Neural progenitor cell (in vitro differentiated cells): ENCODE results near the gene C6orf132. TPM values are rescaled to one million over a fixed set of nuclear protein-coding genes. Genes with fewer than 3 reads are reported as not detected.
A peak's percentile ranks its signal among the peaks of the same experiment; 100 is the strongest.

Source experiments
- DNase-seq: peaks from one replicate; pipeline ENCODE4 v3.0.0-alpha.2; 2016; ENCODE audit warnings: low spot score
- H2AFZ ChIP-seq: fragments of 200-600 bp; sonication (generic); replicated peaks from 2 replicates; pipeline ENCODE4 v1.6.1; 2016; ENCODE audit warnings: antibody characterized with exemption
- H3F3A ChIP-seq: fragments of 200-600 bp; sonication (generic); 2 replicates; pipeline ENCODE4 v1.6.1; 2016; ENCODE audit warnings: antibody characterized with exemption, low read depth
- H3K27ac ChIP-seq: fragments of 200-600 bp; sonication (generic); 2 replicates; pipeline ENCODE4 v1.5.1; 2016; ENCODE audit warnings: mild to moderate bottlenecking
- H3K27me3 ChIP-seq: fragments of 200-600 bp; sonication (generic); 2 replicates; pipeline ENCODE4 v1.6.1; 2016; ENCODE audit warnings: mild to moderate bottlenecking, moderate library complexity
- H3K36me3 ChIP-seq: fragments of 200-600 bp; sonication (generic); 2 replicates; pipeline ENCODE4 v1.5.1; 2016
- H3K4me1 ChIP-seq: fragments of 200-600 bp; sonication (generic); 2 replicates; pipeline ENCODE4 v1.6.1; 2016; ENCODE audit warnings: mixed run types
- H3K4me2 ChIP-seq: fragments of 200-600 bp; sonication (generic); 2 replicates; pipeline ENCODE4 v1.6.1; 2016
- H3K4me3 ChIP-seq: fragments of 200-600 bp; sonication (generic); 2 replicates; pipeline ENCODE4 v1.5.1; 2016
- H3K79me2 ChIP-seq: fragments of 200-600 bp; sonication (generic); 2 replicates; pipeline ENCODE4 v1.6.1; 2016; ENCODE audit warnings: low read depth
- H3K9ac ChIP-seq: fragments of 200-600 bp; sonication (generic); 2 replicates; pipeline ENCODE4 v1.6.1; 2016
- H3K9me3 ChIP-seq: fragments of 200-600 bp; sonication (generic); 2 replicates; pipeline ENCODE4 v1.5.1; 2016; ENCODE audit warnings: low read depth
- H4K20me1 ChIP-seq: fragments of 200-600 bp; sonication (generic); 2 replicates; pipeline ENCODE4 v1.6.1; 2016; ENCODE audit warnings: low read depth
- H3K27ac Mint-ChIP-seq: 3 replicates; pipeline ENCODE4 v1.8.0; 2021; ENCODE audit warnings: mixed read lengths
- H3K27me3 Mint-ChIP-seq: 2 replicates; pipeline ENCODE4 v1.8.0; 2022; ENCODE audit warnings: low read depth, mild to moderate bottlenecking, inconsistent platforms, moderate library complexity, mixed read lengths; ENCODE audit not compliant: insufficient read depth
- H3K36me3 Mint-ChIP-seq: 3 replicates; pipeline ENCODE4 v1.8.0; 2021; ENCODE audit warnings: mixed read lengths
- H3K4me1 Mint-ChIP-seq: 3 replicates; pipeline ENCODE4 v1.8.0; 2021; ENCODE audit warnings: mixed read lengths
- H3K4me3 Mint-ChIP-seq: 3 replicates; pipeline ENCODE4 v1.8.0; 2021; ENCODE audit warnings: mild to moderate bottlenecking, moderate library complexity, mixed read lengths
- H3K9me3 Mint-ChIP-seq: 3 replicates; pipeline ENCODE4 v1.8.0; 2020; ENCODE audit warnings: mixed read lengths
- CTCF ChIP-seq: fragments of 200-600 bp; sonication (generic); IDR thresholded peaks from 2 replicates; pipeline ENCODE4 v1.5.1; 2017; ENCODE audit warnings: antibody characterized with exemption, mild to moderate bottlenecking
- EZH2 ChIP-seq: fragments of 200-600 bp; sonication (generic); IDR thresholded peaks from 2 replicates; pipeline ENCODE4 v1.6.1; 2017; ENCODE audit warnings: antibody characterized with exemption, mild to moderate bottlenecking, moderate library complexity
- EZH2phosphoT487 ChIP-seq: fragments of 200-600 bp; sonication (generic); IDR thresholded peaks from 2 replicates; pipeline ENCODE4 v1.6.1; 2017; ENCODE audit warnings: antibody characterized with exemption
- total RNA-seq: library from RNA; depleted of rRNA; stranded (reverse); fragments of >200 nt; gene quantifications from 2 replicates; pipeline ENCODE4 v1.2.3, GENCODE V29; 2015; ENCODE audit warnings: low replicate concordance

C6orf132 gene
- total RNA-seq, 1 donor from 2014 or later: 1.8 TPM

GRCh38 chr6:42053601-42054000, 88.8 kb downstream of the C6orf132 start:
- H3F3A ChIP-seq: peaks cover 12% of the 10 kb centered on the region
- no peak overlapping the region for H3K27ac Mint-ChIP-seq
- no peak overlapping the region for H3K4me3 ChIP-seq
- no peak overlapping the region for H3K4me2 ChIP-seq
- H2AFZ ChIP-seq: no peak overlapping the region
- H3K36me3 Mint-ChIP-seq: peaks cover 31% of the 10 kb centered on the region
- no peak for DNase-seq
- H3K4me1 ChIP-seq: peaks cover 5% of the 10 kb centered on the region
- no peaks in the 10 kb centered on the region for H3K27me3 Mint-ChIP-seq
- peaks cover 27% of the 10 kb centered on the region for H3K36me3 ChIP-seq
- peaks cover 10% of the 10 kb centered on the region for H3K4me1 Mint-ChIP-seq
- no peak overlapping the region for H3K9ac ChIP-seq
- H4K20me1 ChIP-seq: peaks cover 6% of the 10 kb centered on the region
- TF ChIP-seq CTCF: no peak
- no peak for TF ChIP-seq EZH2
- no peak for TF ChIP-seq EZH2phosphoT487
- H3K4me3 Mint-ChIP-seq: no peak overlapping the region
- H3K27me3 ChIP-seq: peaks cover 11% of the 10 kb centered on the region
- no peaks in the 10 kb centered on the region for H3K9me3 Mint-ChIP-seq
- no peaks in the 10 kb centered on the region for H3K9me3 ChIP-seq
- H3K79me2 ChIP-seq: peaks cover 32% of the 10 kb centered on the region
- no peak overlapping the region for H3K27ac ChIP-seq

- no peak overlapping the region for H3K27ac ChIP-seq
- peaks cover 32% of the 10 kb centered on the region for H3K79me2 ChIP-seq
- H3K4me2 ChIP-seq: peak overlapping the region; percentile 88
- peaks cover 22% of the 10 kb centered on the region for H3K36me3 ChIP-seq
- peaks cover 14% of the 10 kb centered on the region for H3K27me3 Mint-ChIP-seq
- peaks cover 6% of the 10 kb centered on the region for H4K20me1 ChIP-seq
- H3K27ac Mint-ChIP-seq: peak overlapping the region; percentile 57
- H3K27me3 ChIP-seq: peaks cover 34% of the 10 kb centered on the region
- no peaks in the 10 kb centered on the region for H3K9me3 ChIP-seq
- TF ChIP-seq EZH2phosphoT487 (no peak), CTCF (no peak), EZH2 (no peak)
- peaks cover 13% of the 10 kb centered on the region for H3F3A ChIP-seq
- peak overlapping the region; percentile 97 for H3K4me3 Mint-ChIP-seq
- H3K36me3 Mint-ChIP-seq: peaks cover 16% of the 10 kb centered on the region
- H3K4me1 ChIP-seq: peaks cover 5% of the 10 kb centered on the region
- peaks cover 24% of the 10 kb centered on the region for H3K4me1 Mint-ChIP-seq
- H3K9ac ChIP-seq: peak overlapping the region; percentile 85
- no peak for DNase-seq
- H3K4me3 ChIP-seq: peak overlapping the region; percentile 83
- no peak overlapping the region for H2AFZ ChIP-seq
- H3K9me3 Mint-ChIP-seq: no peaks in the 10 kb centered on the region
Measured at GRCh38 chr6:42051268-42051653, 91.2 kb downstream of the C6orf132 start.

Other genes starting within 250 kb of the C6orf132 start
- gene USP49, start 247.2 kb downstream of the C6orf132 start, total RNA-seq: 25.0 and 30.7 TPM in 2 replicates
- 29.4 and 31.4 TPM in 2 replicates for gene MED20, start 221.5 kb downstream of the C6orf132 start, total RNA-seq
- gene BYSL, start 221.1 kb downstream of the C6orf132 start, total RNA-seq: 11.5 and 31.7 TPM in 2 replicates
- 7.6 and 16.2 TPM in 2 replicates for gene CCND3, start 200.8 kb downstream of the C6orf132 start, total RNA-seq
- 38.0 and 43.8 TPM in 2 replicates for gene TAF8, start 92.1 kb downstream of the C6orf132 start, total RNA-seq
- gene GUCA1A, start 30.7 kb upstream of the C6orf132 start, total RNA-seq: 1.9 and 3.4 TPM in 2 replicates
- gene GUCA1B, start 52.3 kb upstream of the C6orf132 start, total RNA-seq: 0.22 and 1.2 TPM in 2 replicates
- 42.1 and 68.0 TPM in 2 replicates for gene MRPS10, start 75.2 kb upstream of the C6orf132 start, total RNA-seq